Lung (tissue), 12 donors: ENCODE results near the gene ADRM1. TPM values are rescaled to one million over a fixed set of nuclear protein-coding genes. Genes with fewer than 3 reads are reported as not detected.

Source experiments
- ATAC-seq: fragments of 200-7000 bp; cut with Tn5 transposase; one replicate; pipeline ENCODE4 v1.9.1; 2020; ENCODE audit warnings: moderate number of reproducible peaks; ENCODE audit not compliant: insufficient read depth, low FRiP score
- DNase-seq, 3 donors: peaks; one replicate each; pipeline ENCODE4 v3.0.0-alpha.2; 2013 to 2017
- H3K27ac ChIP-seq, 2 donors: one replicate each; pipeline ENCODE4 v1.5.1; 2013; ENCODE audit warnings: mild to moderate bottlenecking in 2 of 2, moderate library complexity in 2 of 2, control low read depth in 1 of 2, inconsistent platforms in 1 of 2, low read depth in 1 of 2, low read length in 1 of 2
- H3K27me3 ChIP-seq, 3 donors: one replicate each; pipeline ENCODE4 v1.5.1; 2013; ENCODE audit warnings: low read length in 2 of 3; ENCODE audit not compliant: control insufficient read depth in 3 of 3, insufficient read depth in 3 of 3
- H3K36me3 ChIP-seq, 4 donors: one replicate each; pipeline ENCODE4 v1.5.1; 2013; ENCODE audit warnings: low read length in 4 of 4, mild to moderate bottlenecking in 1 of 4, moderate library complexity in 1 of 4; ENCODE audit not compliant: control insufficient read depth in 4 of 4, insufficient read depth in 4 of 4
- H3K4me1 ChIP-seq, 5 donors: one replicate each; pipeline ENCODE4 v1.5.1; 2013; ENCODE audit warnings: low read length in 5 of 5, mild to moderate bottlenecking in 2 of 5, moderate library complexity in 1 of 5; ENCODE audit not compliant: control insufficient read depth in 5 of 5, insufficient read depth in 5 of 5
- H3K4me3 ChIP-seq: one replicate; pipeline ENCODE4 v1.5.1; 2013; ENCODE audit warnings: mild to moderate bottlenecking, control low read depth, moderate library complexity
- H3K9ac ChIP-seq, 2 donors: one replicate each; pipeline ENCODE4 v1.5.1; 2013; ENCODE audit warnings: low read length in 2 of 2, control low read depth in 1 of 2; ENCODE audit not compliant: insufficient read depth in 1 of 2
- H3K9me3 ChIP-seq, 4 donors: one replicate each; pipeline ENCODE4 v1.5.1; 2013; ENCODE audit warnings: low read length in 3 of 4, mild to moderate bottlenecking in 1 of 4, moderate library complexity in 1 of 4; ENCODE audit not compliant: control insufficient read depth in 4 of 4, insufficient read depth in 3 of 4
- WGBS, 2 donors: extraction: QIAGEN DNeasy Blood & Tissue Kit; methylation state at CpG; one replicate each; pipeline ENCODE4 v1.1.7; 2013; 5-methylcytosine and 5-hydroxymethylcytosine counted together
- polyA plus RNA-seq, 2 donors: library from polyadenylated mRNA; stranded (reverse); fragments of 200-250 nt; gene quantifications; one replicate each; pipeline ENCODE4 v1.2.1, GENCODE V29; 2013
- total RNA-seq, 2 donors: library from RNA; depleted of rRNA in 1 of 2; stranded (reverse); fragments of >200 nt in 1 of 2; gene quantifications; one replicate each; pipeline ENCODE4 v1.2.1, GENCODE V29; 2014 to 2021
- TF ChIP-seq, protein P1 (sequence below): IDR thresholded peaks from 2 replicates; pipeline ENCODE4 v1.5.1; 2012; ENCODE audit warnings: mild to moderate bottlenecking; ENCODE audit errors: control extremely low read depth, extremely low read depth
- donor health status: control.
- donor health status: control.
- donor health status: Bipolar disorder and iron deficiency.
- donor health status: healthy.
- donor health status: DM: yes; HTN: yes; CAD: no.

ADRM1 gene
- total and polyA plus RNA-seq, 4 donors: 43.1 to 140 (median 106) TPM

DNA sequence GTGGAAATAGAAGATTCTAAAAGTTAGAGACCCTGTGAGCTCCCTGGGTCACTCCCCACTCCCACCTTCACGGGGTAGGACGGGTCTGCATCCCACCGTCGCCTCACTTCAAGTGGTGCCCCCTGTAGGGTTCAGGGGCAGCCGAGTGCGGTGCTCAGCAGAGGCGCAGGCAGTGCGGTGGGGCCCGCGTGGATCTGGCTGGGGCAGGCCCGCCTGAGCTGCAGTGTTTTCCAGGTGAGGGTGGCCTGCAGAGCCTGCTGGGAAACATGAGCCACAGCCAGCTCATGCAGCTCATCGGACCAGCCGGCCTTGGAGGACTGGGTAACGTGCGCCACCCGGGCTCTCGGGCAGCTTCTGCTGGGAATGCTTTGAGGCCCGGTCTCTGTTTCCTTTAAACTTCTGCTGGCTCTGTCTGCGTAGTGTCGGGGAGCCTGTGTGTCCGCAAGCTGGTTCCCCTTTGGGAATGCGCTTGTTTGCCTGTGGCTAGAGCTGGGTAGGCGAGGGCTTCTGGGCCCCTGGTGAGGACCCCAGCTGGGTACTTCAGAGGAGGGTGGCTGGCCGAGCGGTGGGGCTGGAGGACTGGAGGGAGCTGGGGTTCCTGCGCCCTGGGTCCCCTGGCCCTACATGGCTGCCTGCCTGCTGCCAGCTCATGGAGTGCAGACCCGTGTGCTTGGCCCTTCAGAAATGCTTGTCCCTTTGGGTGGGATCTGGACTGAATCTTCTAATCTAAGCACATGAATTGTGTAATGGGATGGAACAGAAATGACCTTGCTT lies 3.8 kb downstream of the ADRM1 start:
- Histone ChIP-seq H3K9me3 (no peaks in the 10 kb centered on the region), H3K27ac (no peak overlapping the region), H3K9ac (no peak overlapping the region), H3K36me3 (peaks cover 5 to 70% (median 25%) of the 10 kb centered on the region in 4 donors), H3K4me3 (no peak overlapping the region), H3K4me1 (peaks cover 0 to 17% (median 8%) of the 10 kb centered on the region in 5 donors), H3K27me3 (no peaks in the 10 kb centered on the region)
- ATAC-seq (no peak), DNase-seq (no peak)
- 93 to 94% methylated on average over 27 of the region's 27 CpGs for WGBS, 2 donors
- TF ChIP-seq, protein P1, sequence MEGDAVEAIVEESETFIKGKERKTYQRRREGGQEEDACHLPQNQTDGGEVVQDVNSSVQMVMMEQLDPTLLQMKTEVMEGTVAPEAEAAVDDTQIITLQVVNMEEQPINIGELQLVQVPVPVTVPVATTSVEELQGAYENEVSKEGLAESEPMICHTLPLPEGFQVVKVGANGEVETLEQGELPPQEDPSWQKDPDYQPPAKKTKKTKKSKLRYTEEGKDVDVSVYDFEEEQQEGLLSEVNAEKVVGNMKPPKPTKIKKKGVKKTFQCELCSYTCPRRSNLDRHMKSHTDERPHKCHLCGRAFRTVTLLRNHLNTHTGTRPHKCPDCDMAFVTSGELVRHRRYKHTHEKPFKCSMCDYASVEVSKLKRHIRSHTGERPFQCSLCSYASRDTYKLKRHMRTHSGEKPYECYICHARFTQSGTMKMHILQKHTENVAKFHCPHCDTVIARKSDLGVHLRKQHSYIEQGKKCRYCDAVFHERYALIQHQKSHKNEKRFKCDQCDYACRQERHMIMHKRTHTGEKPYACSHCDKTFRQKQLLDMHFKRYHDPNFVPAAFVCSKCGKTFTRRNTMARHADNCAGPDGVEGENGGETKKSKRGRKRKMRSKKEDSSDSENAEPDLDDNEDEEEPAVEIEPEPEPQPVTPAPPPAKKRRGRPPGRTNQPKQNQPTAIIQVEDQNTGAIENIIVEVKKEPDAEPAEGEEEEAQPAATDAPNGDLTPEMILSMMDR: no peak

DNA sequence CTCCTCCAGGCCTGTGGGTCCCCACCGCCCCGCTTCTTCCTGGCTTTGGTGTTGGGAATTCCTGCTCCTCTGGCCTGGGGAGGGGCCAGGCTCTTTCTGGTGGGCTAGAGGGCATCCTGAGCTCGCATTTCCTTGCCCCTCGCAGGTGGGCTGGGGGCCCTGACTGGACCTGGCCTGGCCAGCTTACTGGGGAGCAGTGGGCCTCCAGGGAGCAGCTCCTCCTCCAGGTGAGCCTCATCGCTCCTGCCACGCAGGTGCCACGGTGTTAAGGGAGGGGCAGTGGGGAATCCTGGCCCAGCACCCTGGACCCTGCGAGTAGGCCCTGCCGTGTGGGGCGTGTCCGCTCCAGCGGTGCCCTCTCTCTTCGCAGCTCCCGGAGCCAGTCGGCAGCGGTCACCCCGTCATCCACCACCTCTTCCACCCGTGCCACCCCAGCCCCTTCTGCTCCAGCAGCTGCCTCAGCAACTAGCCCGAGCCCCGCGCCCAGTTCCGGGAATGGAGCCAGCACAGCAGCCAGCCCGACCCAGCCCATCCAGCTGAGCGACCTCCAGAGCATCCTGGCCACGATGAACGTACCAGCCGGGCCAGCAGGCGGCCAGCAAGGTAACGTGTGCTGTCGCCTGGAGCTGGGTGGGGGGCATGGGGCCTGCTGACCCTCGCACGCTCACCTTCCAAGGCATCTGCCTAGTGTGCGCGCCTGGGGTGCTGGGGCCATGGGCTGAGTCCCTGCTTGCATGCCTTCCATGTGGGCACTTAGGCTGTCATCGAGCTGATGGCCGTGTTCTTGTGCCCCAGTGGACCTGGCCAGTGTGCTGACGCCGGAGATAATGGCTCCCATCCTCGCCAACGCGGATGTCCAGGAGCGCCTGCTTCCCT lies 4.7 kb downstream of the ADRM1 start:
- DNase-seq: no peak
- no peak overlapping the region for H3K9ac ChIP-seq
- H3K4me3 ChIP-seq: no peak overlapping the region
- no peak for ATAC-seq
- WGBS, 2 donors: 85 to 87% methylated on average over 42 of the region's 42 CpGs
- H3K36me3 ChIP-seq: peaks cover 5 to 78% (median 26%) of the 10 kb centered on the region in 4 donors
- no peaks in the 10 kb centered on the region for H3K27me3 ChIP-seq
- TF ChIP-seq, protein P1: no peak
- peak overlapping the region in 1 of 2 donors; percentile 20 for H3K27ac ChIP-seq
- H3K4me1 ChIP-seq: peaks cover 0 to 17% (median 8%) of the 10 kb centered on the region in 5 donors
- no peaks in the 10 kb centered on the region for H3K9me3 ChIP-seq

DNA sequence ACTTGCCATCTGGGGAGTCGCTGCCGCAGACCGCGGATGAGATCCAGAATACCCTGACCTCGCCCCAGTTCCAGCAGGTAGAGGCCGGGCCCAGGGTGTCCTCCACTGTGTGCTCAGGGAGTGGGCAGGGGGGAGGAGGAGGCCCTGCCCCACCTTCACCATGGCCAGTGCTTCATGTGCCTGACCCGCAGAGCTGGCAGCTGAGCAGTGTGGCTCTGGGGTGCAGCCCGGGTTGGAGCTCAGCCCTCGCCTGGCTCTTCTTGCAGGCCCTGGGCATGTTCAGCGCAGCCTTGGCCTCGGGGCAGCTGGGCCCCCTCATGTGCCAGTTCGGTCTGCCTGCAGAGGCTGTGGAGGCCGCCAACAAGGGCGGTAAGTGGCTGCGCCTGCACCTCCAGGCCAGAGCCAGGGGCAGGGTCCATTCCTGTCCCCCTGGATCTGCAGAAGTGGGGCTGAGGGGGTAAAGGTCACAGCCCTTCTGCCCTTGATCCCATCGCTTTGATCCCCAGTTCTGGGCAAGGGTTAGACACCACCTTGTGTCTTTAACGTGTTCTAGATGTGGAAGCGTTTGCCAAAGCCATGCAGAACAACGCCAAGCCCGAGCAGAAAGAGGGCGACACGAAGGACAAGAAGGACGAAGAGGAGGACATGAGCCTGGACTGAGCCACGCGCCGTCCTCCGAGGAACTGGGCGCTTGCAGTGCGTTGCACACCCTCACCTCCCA lies 5.5 kb downstream of the ADRM1 start:
- H3K9me3 ChIP-seq: peaks cover 0 to 3% (median 0%) of the 10 kb centered on the region in 4 donors
- WGBS, 2 donors: 93% methylated on average over 29 of the region's 29 CpGs
- no peak overlapping the region for H3K9ac ChIP-seq
- H3K4me1 ChIP-seq: peaks cover 0 to 17% (median 8%) of the 10 kb centered on the region in 5 donors
- peaks cover 5 to 86% (median 28%) of the 10 kb centered on the region in 4 donors for H3K36me3 ChIP-seq
- TF ChIP-seq, protein P1: no peak
- no peak overlapping the region for H3K4me3 ChIP-seq
- DNase-seq (no peak), ATAC-seq (no peak)
- no peak overlapping the region for H3K27ac ChIP-seq
- no peaks in the 10 kb centered on the region for H3K27me3 ChIP-seq
